DOHH2 (cell line): ENCODE measurements around the gene AR.

ENCODE experiments used
- CTCF ChIP-seq: fragments of 200-600 bp; sonication (generic); IDR thresholded peaks from one replicate; pipeline ENCODE4 v1.5.1; 2014; ENCODE audit warnings: antibody characterized with exemption, mild to moderate bottlenecking, low read depth, low read length; ENCODE audit not compliant: poor library complexity, severe bottlenecking
- EZH2phosphoT487 ChIP-seq: fragments of 200-600 bp; sonication (generic); IDR thresholded peaks from 2 replicates; pipeline ENCODE4 v1.6.1; 2017; ENCODE audit warnings: borderline replicate concordance, mild to moderate bottlenecking, antibody characterized with exemption, low read length, moderate library complexity, mixed read lengths

DNA sequence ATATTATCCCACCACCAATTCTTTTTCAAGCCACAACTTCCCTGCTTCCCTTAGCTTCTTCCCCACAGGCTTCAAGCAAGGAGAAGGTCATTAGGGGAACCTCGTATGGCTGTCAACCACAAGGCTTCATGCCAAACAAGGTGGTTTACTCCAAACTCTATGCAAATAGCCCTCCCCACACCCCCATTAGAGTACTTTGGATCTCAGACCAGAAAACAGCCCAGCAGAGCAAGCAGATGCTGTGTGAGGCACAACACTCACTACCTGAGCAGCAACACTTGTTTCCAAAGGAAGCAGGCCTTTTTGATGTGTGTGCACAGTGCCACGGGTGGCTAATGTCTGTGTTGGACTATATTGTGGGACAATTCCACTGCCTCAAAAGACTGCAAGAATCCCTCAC lies 189.0 kb downstream of the AR start:
- TF ChIP-seq CTCF (no peak), EZH2phosphoT487 (no peak)
